Heart right ventricle (tissue), 16 donors: ENCODE measurements around the gene RNF103. TPM values are rescaled to one million over a fixed set of nuclear protein-coding genes. Genes with fewer than 3 reads are reported as not detected.
A peak's percentile ranks its signal among the peaks of the same experiment; 100 is the strongest.

Experiments
- ATAC-seq, 8 donors: fragments of 200-7000 bp; cut with Tn5 transposase; one replicate each; pipeline ENCODE4 v1.9.1; 2020; ENCODE audit warnings: mild to moderate bottlenecking in 8 of 8, moderate library complexity in 8 of 8, moderate number of reproducible peaks in 1 of 8
- DNase-seq, 2 donors: peaks; one replicate each; pipeline ENCODE4 v3.0.0-alpha.2; 2020
- H3K27ac ChIP-seq, 10 donors: fragments of 200-600 bp; sonication (generic) in 2 of 10; one replicate each; pipeline versions ENCODE4 v1.5.0 to v1.8.0; 2020 to 2022; ENCODE audit warnings: mild to moderate bottlenecking in 3 of 10
- H3K27me3 ChIP-seq, 7 donors: fragments of 200-600 bp; one replicate each; pipeline ENCODE4 v1.8.0; 2021 to 2022; ENCODE audit warnings: mild to moderate bottlenecking in 2 of 7
- H3K36me3 ChIP-seq, 9 donors: fragments of 200-600 bp; sonication (generic) in 1 of 9; one replicate each; pipeline versions ENCODE4 v1.5.0 to v1.8.0; 2020 to 2022; ENCODE audit warnings: mild to moderate bottlenecking in 2 of 9
- H3K4me1 ChIP-seq, 9 donors: fragments of 200-600 bp; sonication (generic) in 1 of 9; one replicate each; pipeline versions ENCODE4 v1.5.0 to v1.8.0; 2020 to 2022; ENCODE audit warnings: mild to moderate bottlenecking in 4 of 9
- H3K4me3 ChIP-seq, 10 donors: fragments of 200-600 bp; sonication (generic) in 2 of 10; one replicate each; pipeline versions ENCODE4 v1.5.0 to v1.8.0; 2020 to 2022; ENCODE audit warnings: mild to moderate bottlenecking in 7 of 10, moderate library complexity in 2 of 10
- H3K9me3 ChIP-seq, 11 donors: fragments of 200-600 bp in 10 of 11; sonication (generic) in 2 of 11; one replicate each; pipeline versions ENCODE4 v1.5.0 to v1.8.0; 2013 to 2022; ENCODE audit warnings: mild to moderate bottlenecking in 2 of 11, control low read depth in 1 of 11, moderate library complexity in 1 of 11
- WGBS, 2 donors: extraction: QIAGEN DNeasy Blood & Tissue Kit; methylation state at CpG; one replicate each; pipeline ENCODE4 v1.1.7; 2013; ENCODE audit warnings: inconsistent platforms in 1 of 2; 5-methylcytosine and 5-hydroxymethylcytosine counted together
- intact Hi-C, 10 donors: fragments of 100-400 bp; cut with DNase I; formaldehyde crosslinking; loops; one replicate each; pipeline versions ENCODE4 v1.11.1 to v1.14.2; 2022
- polyA plus RNA-seq, 2 donors: library from polyadenylated mRNA; stranded (reverse); fragments of 200-250 nt; gene quantifications; one replicate each; pipeline ENCODE4 v1.2.3, GENCODE V29; 2013
- total RNA-seq, 10 donors: library from RNA; stranded (reverse); fragmentation: NEBNext Ultra II Directional in 3 of 10; extraction: Animal tissue kit (Norgen Biotek cat#: 25700) in 3 of 10; gene quantifications; one replicate each; pipeline versions ENCODE4 v1.2.1 to v1.2.4, GENCODE V29; 2021 to 2023
- TF ChIP-seq, protein P1 (sequence below), 9 donors: fragments of 200-600 bp; sonication (generic) in 2 of 9; IDR thresholded peaks; one replicate each; pipeline versions ENCODE4 v1.5.0 to v1.8.0; 2021 to 2022; ENCODE audit warnings: antibody characterized with exemption in 9 of 9, mild to moderate bottlenecking in 5 of 9, moderate library complexity in 1 of 9
- donor health status: Arrhythmogenic right ventricular cardiomyopathy.
- donor health status: ischemic (EF 13 %, LVEDD 7.1; RV severe dilation, severe dysfunction).
- donor health status: healthy with polysubstance abuse.
- donor health status: DM: no; HTN: yes; CAD: no.
- donor health status: DM: no; HTN: no; CAD: no.
- donor health status: ischemic (EF 25% LVEDD 6.9; RV normal size, moderate dysfunction).
- donor health status: ischemic (EF 25% LVEDD 5.7; RV mildly dilated, moderate dysfunction).
- donor health status: healthy.
- donor health status: DM: yes; HTN: yes; CAD: no.
- donor health status: Ischemic cardiomyopathy.
- donor health status: ischemic (EF 35%, LVEDD 5.7; RV mildly dilated, moderate dysfunction).
- donor health status: nonischemic (EF 11% LVEDD 7.7; RV severe dilation, severe dysfunction).
- donor health status: DM: yes; HTN: yes; CAD: no.
- donor health status: PGD.
- donor health status: ischemic (EF 29% LVEDD 5.4; RV normal size, mild dysfunction).
- donor health status: nonischemic (EF 23%, LVEDD 6.1; RV moderate dilation, normal function).

RNF103 gene
- total and polyA plus RNA-seq, 12 donors, result 31.8 to 83.0 (median 56.2) TPM

DNA sequence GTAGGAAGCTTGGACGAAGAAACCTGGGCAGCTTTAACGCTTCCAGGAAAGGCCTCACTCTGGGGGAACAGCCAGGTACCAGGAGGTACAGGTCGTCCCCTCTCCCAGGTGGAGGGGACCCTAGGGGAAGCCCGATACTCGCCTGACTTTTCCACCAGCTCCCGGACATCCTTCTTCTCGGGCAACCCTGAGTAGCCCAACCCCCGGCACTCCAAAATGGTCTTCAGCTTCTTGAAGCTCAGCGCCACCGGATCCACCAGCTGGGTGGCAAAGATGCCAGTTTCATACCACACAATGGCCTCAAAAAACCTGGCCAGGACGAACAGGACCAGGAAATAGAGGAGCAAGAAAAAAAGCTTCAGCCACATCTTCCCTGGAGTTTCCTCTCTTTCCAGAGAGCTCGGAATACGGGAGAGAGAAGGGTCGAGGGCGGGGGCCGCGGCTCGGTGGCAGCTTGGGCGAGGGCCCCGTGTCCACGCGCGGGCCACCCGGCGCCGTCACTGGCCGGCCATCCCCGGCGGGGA, 1.1 kb downstream of the RNF103 start:
- 1% methylated on average over 29 of the region's 29 CpGs for WGBS, 2 donors
- peaks cover 0 to 28% (median 9%) of the 10 kb centered on the region in 9 donors for H3K36me3 ChIP-seq
- peak overlapping the region; percentile 59 to 94 (median 86) for H3K4me3 ChIP-seq
- no peaks in the 10 kb centered on the region for H3K27me3 ChIP-seq
- intact Hi-C loops, result loop anchor here in 6 of 10 donors (1.0 to 10.0 kb wide), 7 partner anchors 59 to 132 kb away; partner anchors contain the start of gene CHMP3 (in 3 of the 6)
- H3K4me1 ChIP-seq, result peaks cover 0 to 46% (median 38%) of the 10 kb centered on the region in 9 donors
- TF ChIP-seq, protein P1, sequence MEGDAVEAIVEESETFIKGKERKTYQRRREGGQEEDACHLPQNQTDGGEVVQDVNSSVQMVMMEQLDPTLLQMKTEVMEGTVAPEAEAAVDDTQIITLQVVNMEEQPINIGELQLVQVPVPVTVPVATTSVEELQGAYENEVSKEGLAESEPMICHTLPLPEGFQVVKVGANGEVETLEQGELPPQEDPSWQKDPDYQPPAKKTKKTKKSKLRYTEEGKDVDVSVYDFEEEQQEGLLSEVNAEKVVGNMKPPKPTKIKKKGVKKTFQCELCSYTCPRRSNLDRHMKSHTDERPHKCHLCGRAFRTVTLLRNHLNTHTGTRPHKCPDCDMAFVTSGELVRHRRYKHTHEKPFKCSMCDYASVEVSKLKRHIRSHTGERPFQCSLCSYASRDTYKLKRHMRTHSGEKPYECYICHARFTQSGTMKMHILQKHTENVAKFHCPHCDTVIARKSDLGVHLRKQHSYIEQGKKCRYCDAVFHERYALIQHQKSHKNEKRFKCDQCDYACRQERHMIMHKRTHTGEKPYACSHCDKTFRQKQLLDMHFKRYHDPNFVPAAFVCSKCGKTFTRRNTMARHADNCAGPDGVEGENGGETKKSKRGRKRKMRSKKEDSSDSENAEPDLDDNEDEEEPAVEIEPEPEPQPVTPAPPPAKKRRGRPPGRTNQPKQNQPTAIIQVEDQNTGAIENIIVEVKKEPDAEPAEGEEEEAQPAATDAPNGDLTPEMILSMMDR (IDR thresholded peaks at IDR 0.05), result peak in 1 of 9 donors; percentile 8
- peak in 5 of 8 donors; percentile 8 to 55 (median 18) for ATAC-seq
- peak overlapping the region; percentile 97 to 99 (median 98) for H3K27ac ChIP-seq
- peak in 1 of 2 donors; percentile 21 for DNase-seq
- H3K9me3 ChIP-seq, result no peaks in the 10 kb centered on the region

DNA sequence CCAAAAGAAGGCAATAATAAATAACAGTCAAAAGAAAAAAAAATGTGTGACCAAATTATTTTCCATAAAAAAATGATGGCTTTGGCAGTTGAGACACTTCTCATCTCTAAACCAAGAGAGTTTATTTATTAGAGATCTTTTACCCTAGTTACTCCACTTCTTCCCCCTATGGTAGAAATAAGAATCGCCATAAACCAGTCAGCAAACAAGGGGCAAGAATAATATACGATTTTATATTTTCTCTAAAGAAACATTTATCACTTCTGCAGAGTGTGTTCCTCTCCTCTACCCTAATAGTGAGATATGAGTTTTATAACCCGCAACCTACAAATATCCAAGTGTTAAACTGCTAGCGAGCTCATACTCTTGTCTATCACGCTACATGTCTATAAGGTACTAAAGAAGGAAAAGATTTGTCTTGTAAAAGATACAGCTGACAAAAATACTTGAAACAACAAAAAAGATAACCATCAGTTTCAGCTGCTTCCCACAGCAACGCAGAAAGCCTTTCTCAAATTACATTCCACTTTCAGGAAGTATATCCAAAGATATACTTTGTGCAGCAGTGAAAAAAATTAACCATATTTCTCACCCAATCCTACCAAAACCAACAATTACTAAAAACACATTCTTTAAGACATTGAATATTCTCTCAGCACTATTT, 2.3 kb downstream of the RNF103 start:
- H3K36me3 ChIP-seq, result peaks cover 0 to 40% (median 15%) of the 10 kb centered on the region in 9 donors
- ATAC-seq (no peak), DNase-seq (no peak)
- peak overlapping the region; percentile 59 to 94 (median 86) for H3K4me3 ChIP-seq
- no peaks in the 10 kb centered on the region for H3K27me3 ChIP-seq
- 9% methylated on average over 6 of the region's 6 CpGs for WGBS, 2 donors
- H3K9me3 ChIP-seq, result no peaks in the 10 kb centered on the region
- H3K27ac ChIP-seq, result peak overlapping the region in 7 of 10 donors; percentile 97 to 99 (median 98)
- H3K4me1 ChIP-seq, result peaks cover 0 to 57% (median 41%) of the 10 kb centered on the region in 9 donors
- intact Hi-C loops, result loop anchor here in 5 of 10 donors (5.0 to 10.0 kb wide), 5 partner anchors 59 to 133 kb away; partner anchors contain the start of gene CHMP3 (in 1 of the 5)
- TF ChIP-seq, protein P1 (IDR thresholded peaks at IDR 0.05), result no peak

DNA sequence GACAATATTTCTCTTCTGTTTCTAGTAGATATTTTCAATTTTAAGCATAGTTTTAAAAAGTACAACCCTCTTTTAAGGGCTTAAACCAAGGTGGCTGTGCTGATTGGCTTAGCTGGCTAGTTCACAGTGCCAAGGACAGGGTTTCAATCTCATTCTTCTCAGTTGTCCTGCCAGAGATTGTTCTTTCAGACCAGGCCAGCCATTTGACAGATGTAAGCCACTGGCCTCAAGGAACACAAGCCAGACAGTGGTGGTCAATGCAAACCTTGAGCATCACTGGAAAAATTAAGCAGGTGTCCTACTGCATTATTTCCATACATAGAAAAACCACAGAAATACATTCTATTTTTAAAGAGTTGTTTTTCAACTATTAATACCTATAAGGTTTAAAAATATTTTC, 5.9 kb downstream of the RNF103 start:
- Histone ChIP-seq H3K4me1 (peaks cover 0 to 72% (median 46%) of the 10 kb centered on the region in 9 donors), H3K9me3 (no peaks in the 10 kb centered on the region), H3K27ac (no peak overlapping the region), H3K36me3 (peaks cover 0 to 77% (median 22%) of the 10 kb centered on the region in 9 donors), H3K27me3 (no peaks in the 10 kb centered on the region), H3K4me3 (no peak overlapping the region)
- TF ChIP-seq, protein P1 (IDR thresholded peaks at IDR 0.05), result no peak
- intact Hi-C loops, result loop anchor here in 5 of 10 donors (10.0 kb wide), 3 partner anchors 53 to 143 kb away; partner anchors contain the start of gene CHMP3 (in 1 of the 5)
- ATAC-seq (no peak), DNase-seq (no peak)

DNA sequence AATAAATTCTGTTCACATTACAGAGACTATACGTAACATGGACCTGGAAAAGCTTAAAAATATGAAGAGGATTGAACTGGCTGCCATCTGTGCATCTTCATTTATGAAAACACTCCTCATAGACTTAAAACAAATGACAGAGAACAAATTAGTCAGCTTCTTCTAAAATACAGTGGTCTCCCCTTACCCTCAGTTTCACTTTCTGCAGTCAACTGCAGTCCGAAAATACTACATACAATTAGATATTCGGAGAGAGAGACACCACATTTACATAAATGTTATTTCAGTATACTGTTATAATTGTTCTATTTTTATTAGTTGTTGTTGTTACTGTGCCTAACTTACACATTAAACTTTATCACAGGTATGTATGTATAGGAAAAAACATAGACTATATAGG, 6.5 kb downstream of the RNF103 start:
- Histone ChIP-seq H3K36me3 (peaks cover 0 to 81% (median 24%) of the 10 kb centered on the region in 9 donors), H3K4me1 (peaks cover 0 to 78% (median 46%) of the 10 kb centered on the region in 9 donors), H3K27me3 (no peaks in the 10 kb centered on the region), H3K9me3 (no peaks in the 10 kb centered on the region), H3K27ac (no peak overlapping the region), H3K4me3 (no peak overlapping the region)
- TF ChIP-seq, protein P1 (IDR thresholded peaks at IDR 0.05), result no peak
- 75 to 83% methylated on average over 3 of the region's 3 CpGs for WGBS, 2 donors
- intact Hi-C loops, result loop anchor here in 5 of 10 donors (10.0 kb wide), 3 partner anchors 52 to 142 kb away; partner anchors contain the start of gene CHMP3 (in 1 of the 5)
- ATAC-seq (no peak), DNase-seq (no peak)
